HG03442 (cell line): ENCODE data around the gene GAS2L2.

ENCODE experiments used
- ATAC-seq: cut with Tn5 transposase; IDR thresholded peaks from one replicate; pipeline ENCODE4 v1.9.1; 2021; ENCODE audit warnings: mild to moderate bottlenecking, moderate library complexity; ENCODE audit not compliant: unreplicated experiment

The GAS2L2 gene

GRCh38 chr17:35748341-35748841, 4.6 kb downstream of the GAS2L2 start:
- ATAC-seq, result no peak

GRCh38 chr17:35747540-35748017, 5.5 kb downstream of the GAS2L2 start:
- ATAC-seq, result no peak

GRCh38 chr17:35745749-35746320, 7.2 kb downstream of the GAS2L2 start:
- no peak for ATAC-seq

- ATAC-seq, result no peak
Observed at GRCh38 chr17:35745246-35745645, 7.8 kb downstream of the GAS2L2 start.

GRCh38 chr17:35744830-35745229, 8.2 kb downstream of the GAS2L2 start:
- no peak for ATAC-seq

GRCh38 chr17:35743626-35744328, 9.3 kb downstream of the GAS2L2 start:
- ATAC-seq, result no peak

GRCh38 chr17:35742896-35743477, 10.1 kb downstream of the GAS2L2 start:
- ATAC-seq, result no peak

- ATAC-seq, result no peak
Observed at GRCh38 chr17:35742496-35742895, 10.5 kb downstream of the GAS2L2 start.

- ATAC-seq, result no peak
Observed at GRCh38 chr17:35740997-35741931, 11.8 kb downstream of the GAS2L2 start.

- no peak for ATAC-seq
Observed at GRCh38 chr17:35740216-35740615, 12.8 kb downstream of the GAS2L2 start.

GRCh38 chr17:35738519-35739133, 14.4 kb downstream of the GAS2L2 start:
- no peak for ATAC-seq

GRCh38 chr17:35736236-35736635, 16.8 kb downstream of the GAS2L2 start:
- no peak for ATAC-seq

GRCh38 chr17:35735036-35735805, 17.8 kb downstream of the GAS2L2 start:
- no peak for ATAC-seq

- ATAC-seq, result no peak
Observed at GRCh38 chr17:35734396-35734795, 18.6 kb downstream of the GAS2L2 start.

- ATAC-seq, result no peak
Observed at GRCh38 chr17:35733366-35733765, 19.7 kb downstream of the GAS2L2 start.

GRCh38 chr17:35732806-35733136, 20.3 kb downstream of the GAS2L2 start:
- no peak for ATAC-seq

GRCh38 chr17:35731917-35732805, 20.9 kb downstream of the GAS2L2 start:
- ATAC-seq, result no peak

- no peak for ATAC-seq
Observed at GRCh38 chr17:35731239-35731916, 21.7 kb downstream of the GAS2L2 start, which contains the start of gene RASL10B. TSS of gene RASL10B (plus strand) at chr17:35731639. CDS start at chr17:35735185, 3,546 bp downstream.
